A549 treated with ZK216348 at 1 μM for 4 hours (cell line): ENCODE measurements around the gene SERTAD3. TPM values are rescaled to one million over a fixed set of nuclear protein-coding genes. Genes with fewer than 3 reads are reported as not detected.

ENCODE experiments used
- total RNA-seq: library from RNA; stranded (reverse); fragments of 200-300 nt; extraction: Qiagen RNA extraction; gene quantifications from 5 replicates; pipeline ENCODE4 v1.2.3, GENCODE V29; 2022; ENCODE audit warnings: low read depth

The SERTAD3 gene
- 33.6 to 51.6 TPM (median 44.8 TPM) in 5 replicates for total RNA-seq

GRCh38 chr19:40444000-40444824 lies at the start of gene SERTAD3:
Gene SERTAD3, minus strand, starts transcription at chr19:40444335. Its CDS starts 2,255 bp downstream, at chr19:40442080.

GRCh38 chr19:40466985-40467734 lies 23.0 kb upstream of the SERTAD3 start, which contains the start of gene SPTBN4:
Gene SPTBN4, plus strand, starts transcription at chr19:40467001. Its CDS starts 5,621 bp downstream, at chr19:40472622.

GRCh38 chr19:40465557-40466218 lies 21.6 kb upstream of the SERTAD3 start, which contains the start of gene BLVRB:
Gene BLVRB, minus strand, starts transcription at chr19:40465745. Its CDS starts 57 bp downstream, at chr19:40465688.

DNA sequence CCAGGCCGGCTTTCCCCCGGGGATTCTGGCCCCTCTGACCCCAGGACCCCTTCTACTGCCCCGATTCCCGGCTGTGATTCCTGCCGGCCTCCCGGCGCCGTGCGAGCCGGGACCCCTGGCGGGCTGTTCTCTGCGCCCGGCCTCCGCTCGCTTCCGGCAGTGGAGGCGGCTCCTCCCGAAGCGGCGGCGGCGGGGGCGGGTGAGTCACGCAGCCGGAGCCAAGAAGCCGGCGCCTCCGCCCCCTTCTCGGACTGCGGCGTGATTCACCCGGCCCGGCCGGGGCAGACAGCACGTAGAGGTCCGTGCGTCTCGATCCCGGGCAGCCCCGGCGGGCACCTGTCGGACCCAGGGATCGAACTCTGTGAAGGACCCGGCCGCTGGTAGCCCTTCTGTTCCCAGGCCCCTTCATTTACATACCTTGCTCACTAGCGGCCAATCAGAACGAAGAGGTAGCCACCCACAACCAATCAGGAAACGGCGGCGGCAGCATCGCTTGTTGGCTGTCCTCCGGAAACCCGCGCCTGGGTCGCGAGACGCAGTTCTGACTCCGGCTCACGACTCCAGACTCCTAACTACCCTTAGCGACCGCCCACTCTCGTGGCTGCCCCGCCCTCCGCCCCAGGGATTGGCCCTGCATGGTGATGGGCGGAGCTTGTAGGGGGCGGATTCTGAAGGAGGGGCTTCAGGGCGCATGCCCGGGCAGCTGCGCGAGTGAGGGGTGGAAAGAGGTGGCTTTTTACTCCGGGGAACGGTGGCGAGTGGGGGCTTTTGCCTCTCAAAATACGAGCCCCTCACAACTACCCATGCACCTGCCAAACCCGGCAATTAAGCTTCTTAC lies 18.5 kb downstream of the SERTAD3 start, which contains the start of gene SERTAD1:
SERTAD1 (minus strand) TSS at position 543 of the 838 bp plus-strand sequence. CDS start 2,446 bp downstream, outside the sequence.

DNA sequence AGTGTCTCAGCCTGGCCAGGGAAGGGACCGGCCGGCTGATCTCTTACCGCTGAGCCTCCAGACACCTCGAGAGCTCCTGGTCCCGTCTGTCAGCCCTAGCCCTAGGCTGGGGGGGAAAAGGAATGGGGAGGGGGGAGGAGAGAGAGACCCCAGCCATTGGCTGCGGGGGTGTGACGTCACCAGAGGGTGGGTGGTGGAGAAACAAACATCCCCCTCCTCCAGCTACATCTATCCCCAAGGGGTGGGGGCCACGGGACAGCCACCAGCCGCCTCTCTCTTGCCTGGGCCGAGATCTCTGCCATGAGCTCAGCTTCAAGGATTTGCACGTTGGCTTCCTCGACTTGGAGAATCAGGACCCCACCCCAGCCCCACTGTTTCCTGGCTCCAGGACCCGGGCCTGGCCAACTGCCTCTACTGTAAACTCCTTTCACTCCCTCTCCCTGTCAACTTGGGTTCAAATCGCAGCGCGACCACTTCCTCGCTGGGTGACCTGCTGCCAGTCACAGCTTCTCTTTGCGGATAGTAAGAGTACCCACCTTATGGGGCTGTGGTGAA lies 30.8 kb downstream of the SERTAD3 start, which contains the start of gene PRX:
PRX (minus strand) TSS at position 88 of the 555 bp plus-strand sequence. CDS start 5,446 bp downstream, outside the sequence.

Other genes starting within 250 kb of the SERTAD3 start
- 0.34 to 0.47 TPM (median 0.43 TPM) in 4 of 5 replicates, not detected in the other for gene TTC9B, start 226.0 kb downstream of the SERTAD3 start, total RNA-seq
- gene CCNP, start 217.6 kb downstream of the SERTAD3 start, total RNA-seq: 0.19 to 0.42 TPM (median 0.21 TPM) in 4 of 5 replicates, not detected in the other
- gene AKT2, start 159.0 kb downstream of the SERTAD3 start, total RNA-seq: 113 to 193 TPM (median 182 TPM) in 5 replicates
- 20.7 to 35.4 TPM (median 30.7 TPM) in 5 replicates for gene C19orf47, start 95.9 kb downstream of the SERTAD3 start, total RNA-seq
- gene PLD3, start 95.6 kb downstream of the SERTAD3 start, total RNA-seq: 224 to 275 TPM (median 254 TPM) in 5 replicates
- 0.20 to 0.42 TPM (median 0.32 TPM) in 5 replicates for gene HIPK4, start 54.2 kb downstream of the SERTAD3 start, total RNA-seq
- 1.0 to 1.7 TPM (median 1.5 TPM) in 5 replicates for gene PRX, start 31.0 kb downstream of the SERTAD3 start, total RNA-seq
- 22.7 to 35.8 TPM (median 30.0 TPM) in 5 replicates for gene SERTAD1, start 18.3 kb downstream of the SERTAD3 start, total RNA-seq
- 196 to 343 TPM (median 318 TPM) in 5 replicates for gene BLVRB, start 21.4 kb upstream of the SERTAD3 start, total RNA-seq
- 0.55 to 1.2 TPM (median 0.71 TPM) in 5 replicates for gene SPTBN4, start 22.7 kb upstream of the SERTAD3 start, total RNA-seq
- gene SHKBP1, start 132.5 kb upstream of the SERTAD3 start, total RNA-seq: 81.7 to 154 TPM (median 141 TPM) in 5 replicates
- 31.7 to 70.4 TPM (median 60.7 TPM) in 5 replicates for gene LTBP4, start 157.0 kb upstream of the SERTAD3 start, total RNA-seq
- 42.3 to 77.6 TPM (median 74.4 TPM) in 5 replicates for gene NUMBL, start 246.3 kb upstream of the SERTAD3 start, total RNA-seq